HCT116 (cell line): ENCODE results near the gene TLCD1. TPM values are rescaled to one million over a fixed set of nuclear protein-coding genes. Genes with fewer than 3 reads are reported as not detected.

ENCODE experiments used
- ATAC-seq: fragments of 200-7000 bp; cut with Tn5 transposase; 2 replicates; pipeline ENCODE4 v1.9.1; 2020; ENCODE audit warnings: mild to moderate bottlenecking, moderate library complexity
- BruUV-seq: library from RNA; stranded (reverse); fragments of 400-500 nt; replicated peaks from 2 replicates; lab custom pipeline; 2021; lab: Mats Ljungman, UMichigan
- CTCF ChIA-PET: fragments of 300-600 bp; sonication (Branson Sonifier 250); formaldehyde crosslinking; loops from one replicate; lab custom pipeline; 2021; ENCODE audit warnings: antibody characterized with exemption; lab: Charles Lee
- POLR2A ChIA-PET: fragments of 300-600, 350-600 bp; sonication (Branson Sonifier 250); formaldehyde crosslinking; loops from one replicate; lab custom pipeline; 2021; ENCODE audit warnings: antibody characterized with exemption; lab: Charles Lee
- RAD21 ChIA-PET, 2 experiments: fragments of 300-600 bp; sonication (Branson Sonifier 250); formaldehyde crosslinking; loops; one replicate each; lab custom pipeline; 2023; ENCODE audit warnings: low total read pairs in 2 of 2; ENCODE audit not compliant: uncharacterized antibody in 2 of 2, unreplicated experiment in 2 of 2, low non-redundant PET in 1 of 2; lab: Charles Lee
- DNase-seq: peaks from one replicate; pipeline ENCODE4 v3.0.0-alpha.2; 2010; ENCODE audit warnings: low read depth, low spot score
- H2AFZ ChIP-seq: fragments of 200-600 bp; shearing (Covaris generic), sonication (generic); 2 replicates; pipeline ENCODE4 v1.6.1; 2017; ENCODE audit warnings: low read depth, mixed run types, mixed read lengths, antibody characterized with exemption, low read length; ENCODE audit not compliant: poor library complexity, severe bottlenecking
- H3K27ac ChIP-seq: 2 replicates; pipeline ENCODE4 v1.5.1; 2012; ENCODE audit warnings: low read depth, low read length
- H3K27me3 ChIP-seq: fragments of 200-600 bp; sonication (generic); 2 replicates; pipeline ENCODE4 v1.6.1; 2016; ENCODE audit warnings: mixed run types, low read length, mixed read lengths; ENCODE audit not compliant: insufficient read depth
- H3K36me3 ChIP-seq, 2 experiments: fragments of 200-500 bp in 1 of 2; fragments of 200-600 bp in 1 of 2; sonication (Bioruptor generic) in 1 of 2; sonication (generic) in 1 of 2; 2 replicates each; pipeline versions ENCODE4 v1.5.1 to v1.6.1; 2014 to 2016; ENCODE audit warnings: low read length in 2 of 2, inconsistent platforms in 1 of 2, mixed read lengths in 1 of 2, mixed run types in 1 of 2; ENCODE audit not compliant: insufficient read depth in 2 of 2, control insufficient read depth in 1 of 2
- H3K4me1 ChIP-seq, 2 experiments: fragments of 200-600 bp in 1 of 2; sonication (generic) in 1 of 2; 2 replicates each; pipeline versions ENCODE4 v1.5.1 to v1.6.1; 2012 to 2017; ENCODE audit warnings: low read length in 2 of 2, inconsistent platforms in 1 of 2, mild to moderate bottlenecking in 1 of 2, mixed read lengths in 1 of 2, mixed run types in 1 of 2, moderate library complexity in 1 of 2; ENCODE audit not compliant: insufficient read depth in 2 of 2, control insufficient read depth in 1 of 2
- H3K4me2 ChIP-seq: fragments of 200-600 bp; sonication (generic); 2 replicates; pipeline ENCODE4 v1.6.1; 2017; ENCODE audit warnings: mixed run types, low read length, mixed read lengths
- H3K4me3 ChIP-seq, 2 experiments: fragments of 200-600 bp in 1 of 2; sonication (generic) in 1 of 2; replicated peaks in 1 of 2; 2 replicates each; pipeline ENCODE4 v1.5.1; 2011 to 2016; ENCODE audit warnings: low read length in 2 of 2, control low read depth in 1 of 2, low read depth in 1 of 2, mild to moderate bottlenecking in 1 of 2, mixed read lengths in 1 of 2, mixed run types in 1 of 2
- H3K79me2 ChIP-seq: fragments of 200-600 bp; sonication (generic); 2 replicates; pipeline ENCODE4 v1.6.1; 2017; ENCODE audit warnings: mild to moderate bottlenecking, mixed run types, low read length, moderate library complexity, mixed read lengths; ENCODE audit not compliant: insufficient read depth
- H3K9ac ChIP-seq: fragments of 200-600 bp; sonication (generic); 2 replicates; pipeline ENCODE4 v1.6.1; 2016; ENCODE audit warnings: low read length, mixed read lengths
- H3K9me2 ChIP-seq: fragments of 200-600 bp; sonication (generic), shearing (Covaris generic); 2 replicates; pipeline ENCODE4 v1.6.1; 2017; ENCODE audit warnings: mixed run types, mild to moderate bottlenecking, moderate library complexity; ENCODE audit not compliant: insufficient read depth
- H3K9me3 ChIP-seq, 2 experiments: fragments of 200-500 bp in 1 of 2; fragments of 200-600 bp in 1 of 2; sonication (Bioruptor generic) in 1 of 2; sonication (generic) in 1 of 2; 2 replicates each; pipeline ENCODE4 v1.6.1; 2014 to 2017; ENCODE audit warnings: low read length in 2 of 2, mixed read lengths in 2 of 2, inconsistent platforms in 1 of 2, low read depth in 1 of 2, mild to moderate bottlenecking in 1 of 2, mixed run types in 1 of 2, moderate library complexity in 1 of 2; ENCODE audit not compliant: control insufficient read depth in 1 of 2, insufficient read depth in 1 of 2
- H4K20me1 ChIP-seq: fragments of 200-600 bp; sonication (generic), shearing (Covaris generic); 2 replicates; pipeline ENCODE4 v1.6.1; 2017; ENCODE audit warnings: mixed run types, mild to moderate bottlenecking, moderate library complexity; ENCODE audit not compliant: insufficient read depth
- CBX3 ChIP-seq: IDR thresholded peaks from 2 replicates; pipeline ENCODE4 v1.6.1; 2012; ENCODE audit warnings: low read depth
- CEBPB ChIP-seq: IDR thresholded peaks from 2 replicates; pipeline ENCODE4 v1.6.1; 2012; ENCODE audit warnings: low read depth
- EGR1 ChIP-seq: IDR thresholded peaks from 2 replicates; pipeline ENCODE4 v1.6.1; 2012; ENCODE audit warnings: low read depth
- ELF1 ChIP-seq: IDR thresholded peaks from 2 replicates; pipeline ENCODE4 v1.6.1; 2012; ENCODE audit warnings: low read depth, borderline replicate concordance
- EZH2 ChIP-seq: fragments of 200-600 bp; sonication (generic); IDR thresholded peaks from 2 replicates; pipeline ENCODE4 v1.6.1; 2017; ENCODE audit warnings: antibody characterized with exemption, mixed run types
- EZH2phosphoT487 ChIP-seq: fragments of 200-600 bp; IDR thresholded peaks from 2 replicates; pipeline ENCODE4 v1.6.1; 2018; ENCODE audit warnings: antibody characterized with exemption, borderline replicate concordance
- FOSL1 ChIP-seq: IDR thresholded peaks from 2 replicates; pipeline ENCODE4 v1.6.1; 2012; ENCODE audit warnings: low read depth
- JUND ChIP-seq: IDR thresholded peaks from 2 replicates; pipeline ENCODE4 v1.6.1; 2012
- POLR2A ChIP-seq: IDR thresholded peaks from 2 replicates; pipeline ENCODE4 v1.7.0; 2011; ENCODE audit warnings: borderline replicate concordance; ENCODE audit not compliant: insufficient read depth, insufficient read length; ENCODE audit errors: extremely low read depth
- POLR2AphosphoS5 ChIP-seq: IDR thresholded peaks from 2 replicates; pipeline ENCODE4 v1.6.1; 2011; ENCODE audit warnings: mild to moderate bottlenecking, low read depth, low read length, moderate library complexity
- RAD21 ChIP-seq: IDR thresholded peaks from 2 replicates; pipeline ENCODE4 v1.6.1; 2012; ENCODE audit warnings: low read depth, mild to moderate bottlenecking
- SIN3A ChIP-seq: IDR thresholded peaks from 2 replicates; pipeline ENCODE4 v1.6.1; 2012; ENCODE audit warnings: low read depth
- SP1 ChIP-seq: IDR thresholded peaks from 2 replicates; pipeline ENCODE4 v1.6.1; 2012; ENCODE audit warnings: low read depth
- SRF ChIP-seq: IDR thresholded peaks from 2 replicates; pipeline ENCODE4 v1.6.1; 2012; ENCODE audit warnings: low read depth
- TCF7L2 ChIP-seq: IDR thresholded peaks from 2 replicates; pipeline ENCODE4 v1.7.0; 2011; ENCODE audit warnings: borderline replicate concordance, inconsistent platforms; ENCODE audit not compliant: insufficient read depth, insufficient read length; ENCODE audit errors: extremely low read depth
- ZNF274 ChIP-seq: fragments of 200-500 bp; sonication (Bioruptor generic); IDR thresholded peaks from 2 replicates; pipeline ENCODE4 v1.6.1; 2014; ENCODE audit warnings: mild to moderate bottlenecking, low read depth, low read length, inconsistent platforms
- intact Hi-C: fragments of 100-400 bp; cut with micrococcal nuclease; formaldehyde crosslinking; loops from 2 replicates; pipeline ENCODE4 v1.10.0; 2022
- total RNA-seq: library from RNA; stranded (reverse); gene quantifications from one replicate; pipeline ENCODE4 v1.2.1, GENCODE V29; 2021; ENCODE audit not compliant: unreplicated experiment
- TF ChIP-seq, protein P1 (sequence below), 3 experiments: fragments of 200-600 bp in 1 of 3; sonication (generic) in 1 of 3; IDR thresholded peaks in 2 of 3; conservative IDR thresholded peaks in 1 of 3; 2 replicates each; pipeline ENCODE4 v1.5.1; 2012 to 2017; ENCODE audit warnings: low read depth in 2 of 3, low read length in 2 of 3, antibody characterized with exemption in 1 of 3, borderline replicate concordance in 1 of 3, control low read depth in 1 of 3, mild to moderate bottlenecking in 1 of 3, mixed read lengths in 1 of 3, mixed run types in 1 of 3, moderate library complexity in 1 of 3; ENCODE audit not compliant: insufficient read depth in 1 of 3
- TF ChIP-seq, protein P2 (sequence below): IDR thresholded peaks from 2 replicates; pipeline ENCODE4 v1.6.1; 2012; ENCODE audit warnings: low read depth
- TF ChIP-seq, protein P3 (sequence below): IDR thresholded peaks from 2 replicates; pipeline ENCODE4 v1.6.1; 2012
- TF ChIP-seq, protein P4 (sequence below): IDR thresholded peaks from 2 replicates; pipeline ENCODE4 v1.6.1; 2012

TLCD1 gene
- total RNA-seq, 1 experiment from 2014 or later, result 28.3 TPM

DNA sequence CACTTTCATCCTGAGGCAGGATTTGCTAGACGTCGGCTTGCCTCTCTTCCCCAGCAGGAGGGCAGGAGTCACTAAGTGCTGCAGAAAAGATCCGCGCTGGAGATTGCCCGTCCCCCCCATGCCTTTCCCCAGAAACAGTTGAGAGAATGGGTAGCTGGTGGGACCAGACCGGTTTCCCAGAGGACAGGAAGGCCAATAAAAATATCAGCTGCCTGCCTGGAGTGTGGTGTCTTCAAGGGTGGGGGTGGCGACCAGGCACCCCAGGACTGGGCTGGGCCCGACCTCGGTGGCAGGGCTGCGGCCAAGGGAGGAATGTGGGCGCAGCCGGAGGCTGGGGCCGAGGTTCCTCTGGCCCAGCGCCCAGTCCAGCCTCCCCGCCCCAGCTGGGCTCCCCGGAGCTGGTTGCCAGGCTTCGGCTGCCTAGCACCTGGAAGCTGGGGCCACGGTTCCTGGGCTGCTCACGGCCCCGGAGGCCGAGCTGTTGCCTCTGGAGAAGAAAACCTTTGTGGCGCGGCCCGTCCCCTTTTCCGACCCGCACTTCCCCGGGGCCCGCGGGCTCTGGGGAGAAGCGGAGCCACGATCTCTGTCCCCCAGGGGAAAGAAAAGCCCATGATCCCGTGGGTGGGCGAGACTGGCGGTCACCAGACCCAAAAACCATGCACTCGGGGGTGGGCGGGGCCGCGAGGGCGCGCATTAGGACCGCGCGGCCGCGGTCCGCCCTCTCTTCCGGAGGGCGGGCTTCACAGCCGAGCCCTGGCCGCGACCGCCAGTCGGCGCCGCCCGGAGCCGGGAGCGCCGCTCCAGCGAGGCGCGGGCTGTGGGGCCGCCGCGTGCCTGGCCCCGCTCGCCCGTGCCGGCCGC lies 17.4 kb upstream of the TLCD1 start, which contains the start of gene TRAF4:
TRAF4 (plus strand) TSS at position 769 of the 861 bp plus-strand sequence. CDS start 102 bp downstream, outside the sequence.
- Histone ChIP-seq H4K20me1 (peaks cover 15% of the 10 kb centered on the region; the same call in 1 of the 2 replicates), H3K9me2 (no peaks in the 10 kb centered on the region), H3K36me3 (peaks cover 13 to 30% of the 10 kb centered on the region in 2 experiments), H3K4me1 (peaks cover 34 to 50% of the 10 kb centered on the region in 2 experiments), H3K79me2 (peaks cover 43% of the 10 kb centered on the region), H3K9ac (peak within 1 kb of the TSS; percentile 100), H3K9me3 (no peaks in the 10 kb centered on the region), H3K4me3 (peak within 1 kb of the TSS; percentile 97 to 100), H3K27ac (peak within 1 kb of the TSS; percentile 98), H3K27me3 (no peaks in the 10 kb centered on the region), H2AFZ (no peak within 1 kb of the TSS), H3K4me2 (peak within 1 kb of the TSS; percentile 99)
- ATAC-seq, result peak; percentile 75
- intact Hi-C loops, result loop anchor here (1.0 kb wide), 1 partner anchor 16 kb away; no protein-coding TSS in a partner anchor
- ChIA-PET RAD21 (interaction anchor here (0.9 to 1.5 kb wide), 3 partner anchors 15 to 16 kb away, joined by 3 to 19 read pairs (median 3); partner anchors contain the start of genes NEK8 (in 1 of the 2) and TLCD1 (in 1 of the 2)), CTCF (interaction anchor here (1.2 to 13.6 kb wide), 2 partner anchors 16 to 20 kb away, joined by 3 to 207 read pairs; partner anchors contain the start of genes NEK8 and TLCD1), POLR2A (interaction anchor here (0.7 to 11.6 kb wide), 6 partner anchors 8 to 208 kb away, joined by 4 to 149 read pairs (median 6); partner anchors contain the start of genes NEK8, PHF12, RPL23A and TLCD1)
- no TSS peak for BruUV-seq
- peak; percentile 79 for DNase-seq
- no peak for TF ChIP-seq RAD21
- no peak for TF ChIP-seq EZH2
- peak; percentile 97 for TF ChIP-seq POLR2A
- TF ChIP-seq, protein P1, sequence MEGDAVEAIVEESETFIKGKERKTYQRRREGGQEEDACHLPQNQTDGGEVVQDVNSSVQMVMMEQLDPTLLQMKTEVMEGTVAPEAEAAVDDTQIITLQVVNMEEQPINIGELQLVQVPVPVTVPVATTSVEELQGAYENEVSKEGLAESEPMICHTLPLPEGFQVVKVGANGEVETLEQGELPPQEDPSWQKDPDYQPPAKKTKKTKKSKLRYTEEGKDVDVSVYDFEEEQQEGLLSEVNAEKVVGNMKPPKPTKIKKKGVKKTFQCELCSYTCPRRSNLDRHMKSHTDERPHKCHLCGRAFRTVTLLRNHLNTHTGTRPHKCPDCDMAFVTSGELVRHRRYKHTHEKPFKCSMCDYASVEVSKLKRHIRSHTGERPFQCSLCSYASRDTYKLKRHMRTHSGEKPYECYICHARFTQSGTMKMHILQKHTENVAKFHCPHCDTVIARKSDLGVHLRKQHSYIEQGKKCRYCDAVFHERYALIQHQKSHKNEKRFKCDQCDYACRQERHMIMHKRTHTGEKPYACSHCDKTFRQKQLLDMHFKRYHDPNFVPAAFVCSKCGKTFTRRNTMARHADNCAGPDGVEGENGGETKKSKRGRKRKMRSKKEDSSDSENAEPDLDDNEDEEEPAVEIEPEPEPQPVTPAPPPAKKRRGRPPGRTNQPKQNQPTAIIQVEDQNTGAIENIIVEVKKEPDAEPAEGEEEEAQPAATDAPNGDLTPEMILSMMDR (IDR thresholded peaks at IDR 0.05 in 2 of 3, conservative IDR thresholded peaks at IDR 0.05 in 1 of 3; ENCODE audit: borderline replicate concordance in 1 of 3, insufficient read depth in 1 of 3, low read depth in 2 of 3, low read length in 2 of 3), result 0 out of 6 replicates have a peak, but pooled peaks of 1 of the 3 experiments have one; percentile 1
- no peak for TF ChIP-seq ELF1
- TF ChIP-seq TCF7L2, result peak; percentile 85
- TF ChIP-seq, protein P2, sequence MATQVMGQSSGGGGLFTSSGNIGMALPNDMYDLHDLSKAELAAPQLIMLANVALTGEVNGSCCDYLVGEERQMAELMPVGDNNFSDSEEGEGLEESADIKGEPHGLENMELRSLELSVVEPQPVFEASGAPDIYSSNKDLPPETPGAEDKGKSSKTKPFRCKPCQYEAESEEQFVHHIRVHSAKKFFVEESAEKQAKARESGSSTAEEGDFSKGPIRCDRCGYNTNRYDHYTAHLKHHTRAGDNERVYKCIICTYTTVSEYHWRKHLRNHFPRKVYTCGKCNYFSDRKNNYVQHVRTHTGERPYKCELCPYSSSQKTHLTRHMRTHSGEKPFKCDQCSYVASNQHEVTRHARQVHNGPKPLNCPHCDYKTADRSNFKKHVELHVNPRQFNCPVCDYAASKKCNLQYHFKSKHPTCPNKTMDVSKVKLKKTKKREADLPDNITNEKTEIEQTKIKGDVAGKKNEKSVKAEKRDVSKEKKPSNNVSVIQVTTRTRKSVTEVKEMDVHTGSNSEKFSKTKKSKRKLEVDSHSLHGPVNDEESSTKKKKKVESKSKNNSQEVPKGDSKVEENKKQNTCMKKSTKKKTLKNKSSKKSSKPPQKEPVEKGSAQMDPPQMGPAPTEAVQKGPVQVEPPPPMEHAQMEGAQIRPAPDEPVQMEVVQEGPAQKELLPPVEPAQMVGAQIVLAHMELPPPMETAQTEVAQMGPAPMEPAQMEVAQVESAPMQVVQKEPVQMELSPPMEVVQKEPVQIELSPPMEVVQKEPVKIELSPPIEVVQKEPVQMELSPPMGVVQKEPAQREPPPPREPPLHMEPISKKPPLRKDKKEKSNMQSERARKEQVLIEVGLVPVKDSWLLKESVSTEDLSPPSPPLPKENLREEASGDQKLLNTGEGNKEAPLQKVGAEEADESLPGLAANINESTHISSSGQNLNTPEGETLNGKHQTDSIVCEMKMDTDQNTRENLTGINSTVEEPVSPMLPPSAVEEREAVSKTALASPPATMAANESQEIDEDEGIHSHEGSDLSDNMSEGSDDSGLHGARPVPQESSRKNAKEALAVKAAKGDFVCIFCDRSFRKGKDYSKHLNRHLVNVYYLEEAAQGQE, result no peak
- peak; percentile 93 for TF ChIP-seq POLR2AphosphoS5
- TF ChIP-seq SP1, result peak; percentile 56
- TF ChIP-seq, protein P3, sequence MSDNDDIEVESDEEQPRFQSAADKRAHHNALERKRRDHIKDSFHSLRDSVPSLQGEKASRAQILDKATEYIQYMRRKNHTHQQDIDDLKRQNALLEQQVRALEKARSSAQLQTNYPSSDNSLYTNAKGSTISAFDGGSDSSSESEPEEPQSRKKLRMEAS, result peak; percentile 36
- no peak for TF ChIP-seq EGR1
- TF ChIP-seq SRF, result no peak
- no peak for TF ChIP-seq CBX3
- TF ChIP-seq ZNF274, result no peak
- TF ChIP-seq, protein P4, sequence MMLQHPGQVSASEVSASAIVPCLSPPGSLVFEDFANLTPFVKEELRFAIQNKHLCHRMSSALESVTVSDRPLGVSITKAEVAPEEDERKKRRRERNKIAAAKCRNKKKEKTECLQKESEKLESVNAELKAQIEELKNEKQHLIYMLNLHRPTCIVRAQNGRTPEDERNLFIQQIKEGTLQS, result no peak
- TF ChIP-seq FOSL1, result no peak; the same call in 1 of the 2 replicates
- TF ChIP-seq JUND, result no peak; the same call in 1 of the 2 replicates
- no peak for TF ChIP-seq EZH2phosphoT487
- TF ChIP-seq CEBPB, result no peak
- TF ChIP-seq SIN3A, result 0 out of 2 replicates have a peak, but pooled peaks have one; percentile 63
